ENCODE measurements around the gene ITGB8. TPM values are rescaled to one million over a fixed set of nuclear protein-coding genes. Genes with fewer than 3 reads are reported as not detected.

The ITGB8 gene
- total RNA-seq, 1 donor from 2014 or later: 0.03 TPM

- H3K27ac Mint-ChIP-seq: no peak overlapping the region
- H3K4me3 Mint-ChIP-seq: no peak overlapping the region
- H3K9me3 Mint-ChIP-seq: no peaks in the 10 kb centered on the region
- no peaks in the 10 kb centered on the region for H3K36me3 Mint-ChIP-seq (ENCODE audit: low read depth)
- H3K27me3 Mint-ChIP-seq (ENCODE audit: insufficient read depth): no peaks in the 10 kb centered on the region
- H3K4me1 Mint-ChIP-seq (ENCODE audit: low read depth): no peaks in the 10 kb centered on the region
- no peak for DNase-seq (ENCODE audit: low spot score)
- intact Hi-C loops (cut with micrococcal nuclease): no loop called here
These were observed 104.6 kb downstream of the ITGB8 start for GRCh38 chr7:20435305-20435704.

GRCh38 chr7:20438248-20438647 lies 107.5 kb downstream of the ITGB8 start:
- H3K9me3 Mint-ChIP-seq: no peaks in the 10 kb centered on the region

GRCh38 chr7:20438694-20439376 lies 108.1 kb downstream of the ITGB8 start:
- Mint-ChIP-seq H3K36me3 (ENCODE audit: low read depth) (no peaks in the 10 kb centered on the region), H3K27me3 (ENCODE audit: insufficient read depth) (no peaks in the 10 kb centered on the region), H3K4me1 (ENCODE audit: low read depth) (no peaks in the 10 kb centered on the region), H3K9me3 (no peaks in the 10 kb centered on the region), H3K4me3 (no peak overlapping the region), H3K27ac (no peak overlapping the region)
- intact Hi-C loops (cut with micrococcal nuclease): no loop called here
- no peak for DNase-seq (ENCODE audit: low spot score)

More at GRCh38 chr7:20438248-20438647, 107.5 kb downstream of the ITGB8 start:
- intact Hi-C loops (cut with micrococcal nuclease): no loop called here
- no peaks in the 10 kb centered on the region for H3K4me1 Mint-ChIP-seq (ENCODE audit: low read depth)
- no peak for DNase-seq (ENCODE audit: low spot score)
- no peaks in the 10 kb centered on the region for H3K36me3 Mint-ChIP-seq (ENCODE audit: low read depth)
- H3K27ac Mint-ChIP-seq: no peak overlapping the region
- H3K4me3 Mint-ChIP-seq: no peak overlapping the region
- no peaks in the 10 kb centered on the region for H3K27me3 Mint-ChIP-seq (ENCODE audit: insufficient read depth)

- no peaks in the 10 kb centered on the region for H3K4me1 Mint-ChIP-seq (ENCODE audit: low read depth)
- H3K36me3 Mint-ChIP-seq (ENCODE audit: low read depth): no peaks in the 10 kb centered on the region
- H3K27ac Mint-ChIP-seq: no peak overlapping the region
- DNase-seq (ENCODE audit: low spot score): no peak
- H3K27me3 Mint-ChIP-seq (ENCODE audit: insufficient read depth): no peaks in the 10 kb centered on the region
- H3K4me3 Mint-ChIP-seq: no peak overlapping the region
- no peaks in the 10 kb centered on the region for H3K9me3 Mint-ChIP-seq
- intact Hi-C loops (cut with micrococcal nuclease): no loop called here
These were observed 108.9 kb downstream of the ITGB8 start for GRCh38 chr7:20439416-20440185.

- Mint-ChIP-seq H3K27me3 (ENCODE audit: insufficient read depth) (no peaks in the 10 kb centered on the region), H3K27ac (no peak overlapping the region), H3K4me1 (ENCODE audit: low read depth) (no peaks in the 10 kb centered on the region), H3K9me3 (no peaks in the 10 kb centered on the region), H3K4me3 (no peak overlapping the region), H3K36me3 (ENCODE audit: low read depth) (no peaks in the 10 kb centered on the region)
- DNase-seq (ENCODE audit: low spot score): no peak
- intact Hi-C loops (cut with micrococcal nuclease): no loop called here
These were observed 109.9 kb downstream of the ITGB8 start for GRCh38 chr7:20440472-20441105.

GRCh38 chr7:20441346-20441745 lies 110.6 kb downstream of the ITGB8 start:
- H3K36me3 Mint-ChIP-seq (ENCODE audit: low read depth): no peaks in the 10 kb centered on the region

GRCh38 chr7:20441991-20442441 lies 111.3 kb downstream of the ITGB8 start:
- no peak overlapping the region for H3K4me3 Mint-ChIP-seq
- no peak overlapping the region for H3K27ac Mint-ChIP-seq
- H3K27me3 Mint-ChIP-seq (ENCODE audit: insufficient read depth): no peaks in the 10 kb centered on the region
- H3K36me3 Mint-ChIP-seq (ENCODE audit: low read depth): no peaks in the 10 kb centered on the region
- DNase-seq (ENCODE audit: low spot score): no peak
- H3K4me1 Mint-ChIP-seq (ENCODE audit: low read depth): no peaks in the 10 kb centered on the region
- no peaks in the 10 kb centered on the region for H3K9me3 Mint-ChIP-seq
- intact Hi-C loops (cut with micrococcal nuclease): no loop called here

More at GRCh38 chr7:20441346-20441745, 110.6 kb downstream of the ITGB8 start:
- no peaks in the 10 kb centered on the region for H3K4me1 Mint-ChIP-seq (ENCODE audit: low read depth)
- no peak overlapping the region for H3K4me3 Mint-ChIP-seq
- no peak overlapping the region for H3K27ac Mint-ChIP-seq
- intact Hi-C loops (cut with micrococcal nuclease): no loop called here
- no peak for DNase-seq (ENCODE audit: low spot score)
- H3K27me3 Mint-ChIP-seq (ENCODE audit: insufficient read depth): no peaks in the 10 kb centered on the region
- no peaks in the 10 kb centered on the region for H3K9me3 Mint-ChIP-seq

GRCh38 chr7:20442951-20443350 lies 112.3 kb downstream of the ITGB8 start:
- DNase-seq (ENCODE audit: low spot score): no peak

DNA sequence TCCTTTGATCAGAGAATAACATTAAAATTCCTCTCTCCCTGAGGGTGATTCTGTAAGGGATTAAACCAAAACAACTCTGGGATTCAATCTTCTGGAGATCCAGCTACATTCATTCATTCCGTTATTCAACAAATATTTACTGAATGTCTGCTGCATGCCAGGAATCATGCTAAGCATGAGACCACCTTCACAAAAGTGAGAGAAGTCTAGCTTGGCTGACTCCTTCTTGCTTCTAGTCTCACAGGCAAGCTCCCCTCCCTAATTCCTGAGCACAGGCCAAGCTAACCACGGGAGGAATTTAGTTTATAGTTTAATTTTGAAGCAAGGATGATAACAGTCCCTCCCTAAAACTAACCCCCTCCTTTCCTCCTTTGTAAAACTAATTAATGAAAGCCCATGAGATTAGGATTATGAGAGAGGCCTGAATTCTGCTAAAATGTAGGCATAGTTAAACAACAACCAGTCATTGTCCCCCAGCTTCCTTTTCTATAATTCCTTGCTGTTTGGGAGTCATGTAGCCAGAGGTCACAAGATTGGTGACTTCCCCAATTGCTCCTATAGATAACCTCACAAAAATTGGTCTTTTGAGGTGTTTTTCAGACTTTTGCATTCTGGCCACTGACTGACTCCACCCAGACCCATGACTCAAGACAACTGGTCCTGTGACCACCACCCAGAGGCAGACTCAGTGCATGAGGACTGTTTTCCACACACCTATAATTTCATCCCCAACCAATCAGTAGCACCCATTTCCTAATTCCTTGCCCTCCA lies 113.5 kb downstream of the ITGB8 start:
- no peaks in the 10 kb centered on the region for H3K9me3 Mint-ChIP-seq
- no peak overlapping the region for H3K4me3 Mint-ChIP-seq
- DNase-seq (ENCODE audit: low spot score): no peak
- no peaks in the 10 kb centered on the region for H3K4me1 Mint-ChIP-seq (ENCODE audit: low read depth)
- peaks cover 4% of the 10 kb centered on the region for H3K27me3 Mint-ChIP-seq (ENCODE audit: insufficient read depth)
- no peak overlapping the region for H3K27ac Mint-ChIP-seq
- H3K36me3 Mint-ChIP-seq (ENCODE audit: low read depth): no peaks in the 10 kb centered on the region
- intact Hi-C loops (cut with micrococcal nuclease): no loop called here

More at GRCh38 chr7:20442951-20443350, 112.3 kb downstream of the ITGB8 start:
- Mint-ChIP-seq H3K27me3 (ENCODE audit: insufficient read depth) (no peaks in the 10 kb centered on the region), H3K36me3 (ENCODE audit: low read depth) (no peaks in the 10 kb centered on the region), H3K27ac (no peak overlapping the region), H3K4me3 (no peak overlapping the region), H3K9me3 (no peaks in the 10 kb centered on the region), H3K4me1 (ENCODE audit: low read depth) (no peaks in the 10 kb centered on the region)
- intact Hi-C loops (cut with micrococcal nuclease): no loop called here

GRCh38 chr7:20447021-20447650 lies 116.4 kb downstream of the ITGB8 start:
- Mint-ChIP-seq H3K4me3 (no peak overlapping the region), H3K27ac (no peak overlapping the region), H3K9me3 (no peaks in the 10 kb centered on the region), H3K27me3 (ENCODE audit: insufficient read depth) (peaks cover 4% of the 10 kb centered on the region), H3K36me3 (ENCODE audit: low read depth) (no peaks in the 10 kb centered on the region), H3K4me1 (ENCODE audit: low read depth) (no peaks in the 10 kb centered on the region)
- no peak for DNase-seq (ENCODE audit: low spot score)
- intact Hi-C loops (cut with micrococcal nuclease): no loop called here

GRCh38 chr7:20449176-20449575 lies 118.5 kb downstream of the ITGB8 start:
- intact Hi-C loops (cut with micrococcal nuclease): no loop called here
- H3K27me3 Mint-ChIP-seq (ENCODE audit: insufficient read depth): peaks cover 4% of the 10 kb centered on the region
- no peak for DNase-seq (ENCODE audit: low spot score)
- H3K36me3 Mint-ChIP-seq (ENCODE audit: low read depth): no peaks in the 10 kb centered on the region
- H3K4me3 Mint-ChIP-seq: no peak overlapping the region
- H3K9me3 Mint-ChIP-seq: no peaks in the 10 kb centered on the region
- no peak overlapping the region for H3K27ac Mint-ChIP-seq
- H3K4me1 Mint-ChIP-seq (ENCODE audit: low read depth): no peaks in the 10 kb centered on the region

- no peaks in the 10 kb centered on the region for H3K9me3 Mint-ChIP-seq
- H3K36me3 Mint-ChIP-seq (ENCODE audit: low read depth): no peaks in the 10 kb centered on the region
- DNase-seq (ENCODE audit: low spot score): no peak
- H3K27me3 Mint-ChIP-seq (ENCODE audit: insufficient read depth): peaks cover 4% of the 10 kb centered on the region
- intact Hi-C loops (cut with micrococcal nuclease): no loop called here
- H3K4me3 Mint-ChIP-seq: no peak overlapping the region
- no peaks in the 10 kb centered on the region for H3K4me1 Mint-ChIP-seq (ENCODE audit: low read depth)
- no peak overlapping the region for H3K27ac Mint-ChIP-seq
These were observed 119.8 kb downstream of the ITGB8 start for GRCh38 chr7:20450536-20450935.
